Transverse colon (tissue), 4 donors: ENCODE data around the gene SPPL3.

Source experiments
- CTCF ChIP-seq, 5 experiments: fragments of 200-600 bp in 3 of 5; fragments of 450-650 bp in 2 of 5; sonication (generic) in 3 of 5; IDR thresholded peaks; 1 replicate in 2 of 5; 2 replicates in 3 of 5; pipeline ENCODE4 v1.5.1; 2016 to 2017; ENCODE audit warnings: antibody characterized with exemption in 5 of 5, inconsistent platforms in 3 of 5, mild to moderate bottlenecking in 2 of 5, moderate library complexity in 1 of 5
- POLR2A ChIP-seq: fragments of 450-650 bp; IDR thresholded peaks from one replicate; pipeline ENCODE4 v1.6.1; 2016; ENCODE audit warnings: antibody characterized with exemption, mild to moderate bottlenecking, moderate library complexity
- POLR2AphosphoS5 ChIP-seq, 3 donors: sonication (generic); formaldehyde crosslinking; IDR thresholded peaks; one replicate each; pipeline ENCODE4 v1.6.1; 2016; ENCODE audit warnings: antibody characterized with exemption in 3 of 3

GRCh38 chr12:120793357-120793756 is 110.8 kb downstream of the SPPL3 start:
- no peak for TF ChIP-seq CTCF (IDR thresholded peaks at IDR 0.05)
- no peak for TF ChIP-seq POLR2A
- no peak for TF ChIP-seq POLR2AphosphoS5 (IDR thresholded peaks at IDR 0.05)
